ENCODE results near the gene RWDD2A.

DNA sequence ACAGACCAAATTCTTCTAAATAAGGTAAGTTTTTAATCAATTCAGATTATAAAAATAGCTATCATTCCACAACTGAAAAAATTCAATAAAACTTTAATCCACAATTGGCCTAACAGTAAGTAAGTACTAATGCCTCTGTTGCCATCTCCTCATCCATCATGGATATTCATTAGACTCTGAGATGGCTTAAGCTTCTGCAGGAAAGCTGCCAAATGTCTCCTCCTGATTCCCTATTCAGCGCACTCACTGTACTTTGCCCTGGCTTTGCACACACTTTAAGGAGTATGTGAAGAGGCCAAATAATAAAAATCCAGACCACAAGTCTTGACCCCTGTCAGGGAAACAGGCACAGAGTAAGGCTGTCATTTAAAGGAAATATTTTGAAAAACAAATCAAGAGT lies 23.6 kb upstream of the RWDD2A start:
- TF ChIP-seq SP2 (IDR thresholded peaks at IDR 0.05; ENCODE audit: low read length) (no peak), YY1 (IDR thresholded peaks at IDR 0.05; ENCODE audit: low read depth, low read length) (no peak), POLR2A (IDR thresholded peaks at IDR 0.05; ENCODE audit: control extremely low read depth in 1 of 2, low read depth in 2 of 2, low read length in 2 of 2) (no peak), NANOG (IDR thresholded peaks at IDR 0.05; ENCODE audit: insufficient read depth, low read depth, low read length, poor library complexity, severe bottlenecking) (no peak), TEAD4 (IDR thresholded peaks at IDR 0.05; ENCODE audit: low read depth, low read length) (no peak), JUND (IDR thresholded peaks at IDR 0.05; ENCODE audit: low read length) (no peak)
- TF ChIP-seq, protein P1, sequence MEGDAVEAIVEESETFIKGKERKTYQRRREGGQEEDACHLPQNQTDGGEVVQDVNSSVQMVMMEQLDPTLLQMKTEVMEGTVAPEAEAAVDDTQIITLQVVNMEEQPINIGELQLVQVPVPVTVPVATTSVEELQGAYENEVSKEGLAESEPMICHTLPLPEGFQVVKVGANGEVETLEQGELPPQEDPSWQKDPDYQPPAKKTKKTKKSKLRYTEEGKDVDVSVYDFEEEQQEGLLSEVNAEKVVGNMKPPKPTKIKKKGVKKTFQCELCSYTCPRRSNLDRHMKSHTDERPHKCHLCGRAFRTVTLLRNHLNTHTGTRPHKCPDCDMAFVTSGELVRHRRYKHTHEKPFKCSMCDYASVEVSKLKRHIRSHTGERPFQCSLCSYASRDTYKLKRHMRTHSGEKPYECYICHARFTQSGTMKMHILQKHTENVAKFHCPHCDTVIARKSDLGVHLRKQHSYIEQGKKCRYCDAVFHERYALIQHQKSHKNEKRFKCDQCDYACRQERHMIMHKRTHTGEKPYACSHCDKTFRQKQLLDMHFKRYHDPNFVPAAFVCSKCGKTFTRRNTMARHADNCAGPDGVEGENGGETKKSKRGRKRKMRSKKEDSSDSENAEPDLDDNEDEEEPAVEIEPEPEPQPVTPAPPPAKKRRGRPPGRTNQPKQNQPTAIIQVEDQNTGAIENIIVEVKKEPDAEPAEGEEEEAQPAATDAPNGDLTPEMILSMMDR (IDR thresholded peaks at IDR 0.05; ENCODE audit: control extremely low read depth in 1 of 3, insufficient read depth in 1 of 3, low read depth in 1 of 3, low read length in 3 of 3) = no peak

All from H1 (cell line).